HepG2 (cell line): ENCODE measurements around the gene PTPN13. TPM values are rescaled to one million over a fixed set of nuclear protein-coding genes. Genes with fewer than 3 reads are reported as not detected.

Experiments
- ATAC-seq: fragments of 200-7000 bp; cut with Tn5 transposase; 3 replicates; pipeline ENCODE4 v1.9.1; 2020; ENCODE audit warnings: mild to moderate bottlenecking, moderate library complexity
- BruUV-seq: library from RNA; stranded (reverse); fragments of 400-500 nt; replicated peaks from 2 replicates; lab custom pipeline; 2021; lab: Mats Ljungman, UMichigan
- CTCF ChIA-PET: fragments of 300-600 bp; formaldehyde crosslinking; extraction: SDS; loops from one replicate; lab custom pipeline; 2021; ENCODE audit warnings: low total read pairs, inconsistent platforms, low intra/inter-chr PET ratio; lab: Yijun Ruan, JAX
- POLR2A ChIA-PET: fragments of 350-600 bp; sonication (Branson Sonifier 250); formaldehyde crosslinking; loops from one replicate; lab custom pipeline; 2020; ENCODE audit warnings: antibody characterized with exemption, inconsistent platforms; lab: Yijun Ruan, JAX
- DNase-seq: peaks from one replicate; pipeline ENCODE4 v3.0.0-alpha.2; 2015; ENCODE audit warnings: low spot score
- FAIRE-seq: peaks from 3 replicates; lab custom pipeline; 2011; peaks lifted over from hg19 to GRCh38; lab: Jason Lieb, UNC
- H2AFZ ChIP-seq: one replicate; pipeline ENCODE4 v1.6.1; 2011; ENCODE audit warnings: low read length, inconsistent platforms
- H3K27ac ChIP-seq: fragments of 300-600 bp; 3 replicates; pipeline ENCODE4 v1.8.0; 2011; ENCODE audit warnings: mixed run types, mild to moderate bottlenecking, mixed read lengths, low read length, inconsistent platforms; ENCODE audit not compliant: insufficient read depth; ENCODE audit errors: extremely low read length
- H3K27me3 ChIP-seq, 2 experiments: fragments of 200-600 bp in 1 of 2; 2 replicates in 1 of 2; 3 replicates in 1 of 2; pipeline versions ENCODE4 v1.6.0 to v1.8.0; 2011; ENCODE audit warnings: low read length in 2 of 2, mild to moderate bottlenecking in 2 of 2, moderate library complexity in 2 of 2, inconsistent platforms in 1 of 2; ENCODE audit not compliant: insufficient read depth in 2 of 2, control insufficient read depth in 1 of 2
- H3K36me3 ChIP-seq, 2 experiments: fragments of 200-600 bp in 1 of 2; replicated peaks in 1 of 2; 2 replicates in 1 of 2; 3 replicates in 1 of 2; pipeline versions ENCODE4 v1.5.1 to v1.8.0; 2011; ENCODE audit warnings: low read length in 2 of 2, inconsistent platforms in 1 of 2; ENCODE audit not compliant: insufficient read depth in 2 of 2, control insufficient read depth in 1 of 2
- H3K4me1 ChIP-seq: 2 replicates; pipeline ENCODE4 v1.5.1; 2012; ENCODE audit warnings: low read length, inconsistent platforms; ENCODE audit not compliant: insufficient read depth
- H3K4me2 ChIP-seq: 2 replicates; pipeline ENCODE4 v1.6.0; 2011; ENCODE audit warnings: low read depth, low read length, inconsistent platforms
- H3K4me3 ChIP-seq, 3 experiments: fragments of 200-600 bp in 1 of 3; sonication (generic), shearing (Covaris generic) in 1 of 3; replicated peaks in 1 of 3; 2 replicates each; pipeline ENCODE4 v1.5.1; 2011 to 2016; ENCODE audit warnings: low read length in 3 of 3, inconsistent platforms in 2 of 3, low read depth in 2 of 3, mild to moderate bottlenecking in 2 of 3, control low read depth in 1 of 3, mixed read lengths in 1 of 3; ENCODE audit not compliant: insufficient read depth in 1 of 3
- H3K79me2 ChIP-seq: one replicate; pipeline ENCODE4 v1.6.1; 2011; ENCODE audit warnings: low read length, inconsistent platforms; ENCODE audit not compliant: insufficient read depth
- H3K9ac ChIP-seq: 2 replicates; pipeline ENCODE4 v1.6.0; 2011; ENCODE audit warnings: mild to moderate bottlenecking, low read depth, low read length, inconsistent platforms; ENCODE audit not compliant: insufficient read depth
- H3K9me3 ChIP-seq: 2 replicates; pipeline ENCODE4 v1.5.1; 2012; ENCODE audit warnings: mild to moderate bottlenecking, low read length
- H4K20me1 ChIP-seq: 2 replicates; pipeline ENCODE4 v1.6.0; 2011; ENCODE audit warnings: inconsistent platforms, mild to moderate bottlenecking, low read length, moderate library complexity; ENCODE audit not compliant: insufficient read depth
- AKAP8 ChIP-seq: sonication (generic); formaldehyde crosslinking; IDR thresholded peaks from 2 replicates; pipeline ENCODE4 v1.5.1; 2020; ENCODE audit warnings: mild to moderate bottlenecking, missing genetic modification reagents
- ATM ChIP-seq: fragments of 450-650 bp; IDR thresholded peaks from 2 replicates; pipeline ENCODE4 v1.7.1; 2017; ENCODE audit warnings: mild to moderate bottlenecking, borderline replicate concordance
- BCL6 ChIP-seq: IDR thresholded peaks from 2 replicates; pipeline ENCODE4 v1.6.1; 2016; ENCODE audit warnings: missing genetic modification reagents, missing compliant biosample characterization
- BRD4 ChIP-seq: sonication (generic); formaldehyde crosslinking; IDR thresholded peaks from 2 replicates; pipeline ENCODE4 v1.4.0; 2020; ENCODE audit warnings: missing genetic modification reagents
- FOXM1 ChIP-seq: sonication (generic); formaldehyde crosslinking; IDR thresholded peaks from 2 replicates; pipeline ENCODE4 v1.5.0; 2020; ENCODE audit warnings: missing genetic modification reagents
- MED1 ChIP-seq: sonication (generic); formaldehyde crosslinking; IDR thresholded peaks from 2 replicates; pipeline ENCODE4 v1.4.0; 2020; ENCODE audit warnings: missing genetic modification reagents
- MLX ChIP-seq: IDR thresholded peaks from 2 replicates; pipeline ENCODE4 v1.6.1; 2016
- NRL ChIP-seq: sonication (generic); formaldehyde crosslinking; IDR thresholded peaks from 2 replicates; pipeline ENCODE4 v1.5.0; 2020; ENCODE audit warnings: missing genetic modification reagents, mild to moderate bottlenecking, moderate library complexity, borderline replicate concordance
- SKI ChIP-seq: fragments of 450-650 bp; IDR thresholded peaks from one replicate; pipeline ENCODE4 v1.6.1; 2018; ENCODE audit warnings: mild to moderate bottlenecking; ENCODE audit not compliant: partially characterized antibody
- XBP1 ChIP-seq: sonication (generic); formaldehyde crosslinking; IDR thresholded peaks from 2 replicates; pipeline ENCODE4 v1.5.0; 2020; ENCODE audit warnings: missing genetic modification reagents
- ZNF225 ChIP-seq: sonication (generic); formaldehyde crosslinking; IDR thresholded peaks from 2 replicates; pipeline ENCODE4 v1.4.0; 2020; ENCODE audit warnings: mild to moderate bottlenecking, missing genetic modification reagents
- ZNF282 ChIP-seq: fragments of 450-650 bp; IDR thresholded peaks from 2 replicates; pipeline ENCODE4 v1.6.1; 2018; ENCODE audit not compliant: partially characterized antibody
- ZNF607 ChIP-seq: sonication (generic); formaldehyde crosslinking; IDR thresholded peaks from 2 replicates; pipeline ENCODE4 v1.5.1; 2020; ENCODE audit warnings: missing genetic modification reagents, mild to moderate bottlenecking, borderline replicate concordance
- ZNF616 ChIP-seq: sonication (generic); formaldehyde crosslinking; IDR thresholded peaks from 2 replicates; pipeline ENCODE4 v1.5.0; 2020; ENCODE audit warnings: low read depth, mild to moderate bottlenecking, missing genetic modification reagents
- ZNF720 ChIP-seq: sonication (generic); formaldehyde crosslinking; IDR thresholded peaks from 2 replicates; pipeline ENCODE4 v1.4.0; 2020; ENCODE audit warnings: missing genetic modification reagents
- WGBS: methylation state at CpG from one replicate; pipeline ENCODE4 v1.1.6; 2017; ENCODE audit warnings: low lambda C conversion rate; 5-methylcytosine and 5-hydroxymethylcytosine counted together
- in situ Hi-C: cut with HindIII; loops from 2 replicates; pipeline ENCODE4 v1.10.0; 2017; ENCODE audit warnings: low pct_unique_long_range_greater_than_20kb; ENCODE audit not compliant: extremely low pct_ligation_motif_present
- intact Hi-C: fragments of 100-400 bp; cut with micrococcal nuclease; formaldehyde crosslinking; loops from one replicate; pipeline ENCODE4 v1.10.0; 2022; ENCODE audit not compliant: unreplicated experiment
- polyA plus RNA-seq, 8 experiments: library from polyadenylated mRNA; depleted of rRNA in 3 of 8; stranded (reverse) in 7 of 8; unstranded in 1 of 8; fragments of >200 nt; fragmentation: Illumina TruSeq in 4 of 8; extraction: Trizol in 4 of 8; gene quantifications; 2 replicates each; pipeline versions ENCODE4 v1.2.1 to v1.2.3, GENCODE V29; 2011 to 2016; ENCODE audit warnings: low read depth in 4 of 8, missing spikeins in 1 of 8, mixed read lengths in 1 of 8; ENCODE audit not compliant: insufficient read depth in 1 of 8
- total RNA-seq, 5 experiments: library from RNA; depleted of rRNA; stranded (reverse); fragments of >200 nt; fragmentation: Illumina TruSeq; extraction: Trizol; gene quantifications; 2 replicates each; pipeline ENCODE4 v1.2.3, GENCODE V29; 2016; ENCODE audit warnings: low read depth in 1 of 5
- TF ChIP-seq, protein P1 (sequence below): IDR thresholded peaks from 2 replicates; pipeline ENCODE4 v1.6.1; 2016; ENCODE audit warnings: missing genetic modification reagents, missing compliant biosample characterization
- TF ChIP-seq, protein P2 (sequence below): sonication (generic); formaldehyde crosslinking; IDR thresholded peaks from 2 replicates; pipeline ENCODE4 v1.4.0; 2020; ENCODE audit warnings: missing genetic modification reagents

The PTPN13 gene
- total and polyA plus RNA-seq, 2 of the 13 experiments (the other 11 are each of a cell fraction or from before 2014, with no cell fraction given), result not detected

DNA sequence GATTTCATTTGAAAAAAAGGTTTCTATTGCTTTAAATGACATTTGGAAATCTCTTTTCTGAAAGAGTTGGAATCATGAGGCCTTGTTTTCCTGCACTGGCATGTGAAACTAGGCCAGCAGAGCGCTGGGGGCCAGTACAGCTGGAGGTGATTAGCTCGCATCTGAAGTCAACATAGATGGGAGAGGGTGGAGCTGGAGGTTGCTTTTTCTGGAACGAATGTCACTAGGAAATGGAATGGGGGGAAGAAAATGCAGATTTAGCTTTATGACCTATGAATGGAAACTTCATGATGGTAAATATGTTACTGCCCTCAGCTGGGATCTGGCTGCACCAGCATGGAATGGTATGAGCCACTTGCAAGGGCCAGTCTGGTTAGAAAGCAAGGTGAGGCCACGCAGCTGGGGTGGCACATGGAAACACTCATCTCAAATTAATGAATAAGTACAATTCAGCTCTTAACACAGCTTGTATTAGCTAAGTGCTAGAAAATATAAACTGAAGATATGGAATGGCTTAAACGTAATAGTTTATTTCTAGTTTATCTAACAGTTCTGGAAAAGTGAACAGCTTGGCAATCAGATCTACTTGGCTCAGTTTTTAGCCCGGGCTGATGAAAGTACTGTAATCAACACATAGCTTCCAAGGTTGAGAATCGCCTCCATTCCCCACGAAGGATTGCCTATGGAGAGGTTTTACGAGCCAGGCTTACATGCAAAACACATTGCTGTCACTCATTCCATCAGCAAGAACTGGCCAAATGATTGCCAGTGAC is 222.6 kb downstream of the PTPN13 start:
- no peak for TF ChIP-seq ZNF607 (CRISPR knock-in tag)
- TF ChIP-seq ZNF720 (CRISPR knock-in tag), result no peak
- no peak for TF ChIP-seq BRD4
- TF ChIP-seq, protein P1, sequence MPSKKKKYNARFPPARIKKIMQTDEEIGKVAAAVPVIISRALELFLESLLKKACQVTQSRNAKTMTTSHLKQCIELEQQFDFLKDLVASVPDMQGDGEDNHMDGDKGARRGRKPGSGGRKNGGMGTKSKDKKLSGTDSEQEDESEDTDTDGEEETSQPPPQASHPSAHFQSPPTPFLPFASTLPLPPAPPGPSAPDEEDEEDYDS (CRISPR knock-in tag), result no peak
- TF ChIP-seq FOXM1 (CRISPR knock-in tag), result no peak
- TF ChIP-seq XBP1, result no peak
- TF ChIP-seq BCL6 (CRISPR knock-in tag), result no peak
- TF ChIP-seq AKAP8 (CRISPR knock-in tag), result no peak
- no peak for TF ChIP-seq ZNF616
- no peak for TF ChIP-seq ZNF225 (CRISPR knock-in tag)
- TF ChIP-seq SKI, result no peak
- no peak for TF ChIP-seq ATM
- TF ChIP-seq MLX (CRISPR knock-in tag), result no peak
- TF ChIP-seq NRL (CRISPR knock-in tag), result no peak
- TF ChIP-seq ZNF282, result no peak
- no peak for TF ChIP-seq MED1 (CRISPR knock-in tag)
- TF ChIP-seq, protein P2, sequence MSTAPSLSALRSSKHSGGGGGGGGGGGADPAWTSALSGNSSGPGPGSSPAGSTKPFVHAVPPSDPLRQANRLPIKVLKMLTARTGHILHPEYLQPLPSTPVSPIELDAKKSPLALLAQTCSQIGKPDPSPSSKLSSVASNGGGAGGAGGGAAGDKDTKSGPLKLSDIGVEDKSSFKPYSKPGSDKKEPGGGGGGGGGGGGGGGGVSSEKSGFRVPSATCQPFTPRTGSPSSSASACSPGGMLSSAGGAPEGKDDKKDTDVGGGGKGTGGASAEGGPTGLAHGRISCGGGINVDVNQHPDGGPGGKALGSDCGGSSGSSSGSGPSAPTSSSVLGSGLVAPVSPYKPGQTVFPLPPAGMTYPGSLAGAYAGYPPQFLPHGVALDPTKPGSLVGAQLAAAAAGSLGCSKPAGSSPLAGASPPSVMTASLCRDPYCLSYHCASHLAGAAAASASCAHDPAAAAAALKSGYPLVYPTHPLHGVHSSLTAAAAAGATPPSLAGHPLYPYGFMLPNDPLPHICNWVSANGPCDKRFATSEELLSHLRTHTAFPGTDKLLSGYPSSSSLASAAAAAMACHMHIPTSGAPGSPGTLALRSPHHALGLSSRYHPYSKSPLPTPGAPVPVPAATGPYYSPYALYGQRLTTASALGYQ (CRISPR knock-in tag), result no peak
- FAIRE-seq (no peak), DNase-seq (no peak), ATAC-seq (no peak)
- Histone ChIP-seq H3K4me1 (peaks cover 7% of the 10 kb centered on the region; the same call in 1 of the 2 replicates), H3K27ac (no peak overlapping the region), H3K9me3 (peaks cover 9% of the 10 kb centered on the region; the same call in 1 of the 2 replicates), H3K4me2 (no peak overlapping the region), H3K9ac (no peak overlapping the region), H3K36me3 (no peaks in the 10 kb centered on the region), H2AFZ (no peak overlapping the region), H3K79me2 (no peaks in the 10 kb centered on the region), H4K20me1 (no peaks in the 10 kb centered on the region), H3K4me3 (no peak overlapping the region), H3K27me3 (peaks cover 0 to 2% of the 10 kb centered on the region in 2 experiments; a peak in 1 of 5 replicates)
- CTCF ChIA-PET, result no interaction called here
- under 1% methylated on average over 9 of the region's 9 CpGs for WGBS
- BruUV-seq, result no TSS peak
- intact Hi-C loops, result no loop called here
- POLR2A ChIA-PET, result no interaction called here
- in situ Hi-C loops, result no loop called here
